HEK293 (cell line): ENCODE data around the gene PRH1.

ENCODE experiments used
- CTCF ChIA-PET: fragments of 350-600 bp; formaldehyde crosslinking; extraction: SDS; loops from one replicate; lab custom pipeline; 2021; ENCODE audit warnings: antibody characterized with exemption; lab: Yijun Ruan, JAX
- POLR2A ChIA-PET: fragments of 300-600 bp; formaldehyde crosslinking; extraction: SDS; loops from one replicate; lab custom pipeline; 2020; ENCODE audit warnings: antibody characterized with exemption, inconsistent platforms; lab: Yijun Ruan, JAX
- H3K27ac ChIP-seq: fragments of 200-500 bp; sonication (Bioruptor generic); 2 replicates; pipeline ENCODE4 v1.5.1; 2014; ENCODE audit warnings: low read depth, low read length, control low read depth, inconsistent platforms; ENCODE audit errors: extremely low read depth
- H3K36me3 ChIP-seq, 2 experiments: fragments of 200-500 bp in 1 of 2; sonication (Bioruptor generic) in 1 of 2; 1 replicate in 1 of 2; 2 replicates in 1 of 2; pipeline ENCODE4 v1.5.1; 2014 to 2017; ENCODE audit warnings: inconsistent platforms in 2 of 2, low read length in 2 of 2; ENCODE audit not compliant: control insufficient read depth in 2 of 2, insufficient read depth in 1 of 2
- H3K4me1 ChIP-seq: fragments of 200-500 bp; sonication (Bioruptor generic); 2 replicates; pipeline ENCODE4 v1.5.1; 2014; ENCODE audit warnings: mild to moderate bottlenecking, low read length, inconsistent platforms; ENCODE audit not compliant: control insufficient read depth, insufficient read depth
- H3K4me3 ChIP-seq: 2 replicates; pipeline ENCODE4 v1.5.1; 2011; ENCODE audit warnings: low read depth, mild to moderate bottlenecking, control low read depth, low read length, moderate library complexity
- H3K9me3 ChIP-seq: fragments of 200-500 bp; sonication (Bioruptor generic); 2 replicates; pipeline ENCODE4 v1.5.1; 2014; ENCODE audit warnings: low read depth, low read length, inconsistent platforms; ENCODE audit not compliant: control insufficient read depth, insufficient read depth
- IKZF3 ChIP-seq: fragments of 450-650 bp; IDR thresholded peaks from 2 replicates; pipeline ENCODE4 v1.5.0; 2018; ENCODE audit warnings: missing biosample characterization, mild to moderate bottlenecking, missing genetic modification characterization, moderate library complexity
- OSR2 ChIP-seq: fragments of 450-650 bp; formaldehyde crosslinking; IDR thresholded peaks from 2 replicates; pipeline ENCODE4 v1.5.1; 2016; ENCODE audit warnings: missing biosample characterization, missing genetic modification characterization
- ZBTB21 ChIP-seq: fragments of 450-650 bp; formaldehyde crosslinking; IDR thresholded peaks from 2 replicates; pipeline ENCODE4 v1.5.1; 2017; ENCODE audit warnings: missing biosample characterization, missing genetic modification characterization
- ZBTB7A ChIP-seq: fragments of 450-650 bp; formaldehyde crosslinking; IDR thresholded peaks from 2 replicates; pipeline ENCODE4 v1.5.1; 2016; ENCODE audit warnings: low read depth, missing biosample characterization, missing genetic modification characterization
- ZNF114 ChIP-seq: fragments of 450-650 bp; formaldehyde crosslinking; IDR thresholded peaks from 2 replicates; pipeline ENCODE4 v1.5.0; 2017; ENCODE audit warnings: missing biosample characterization, missing genetic modification characterization
- ZNF132 ChIP-seq: fragments of 450-650 bp; formaldehyde crosslinking; IDR thresholded peaks from 2 replicates; pipeline ENCODE4 v1.5.1; 2017; ENCODE audit warnings: missing biosample characterization, missing genetic modification characterization, borderline replicate concordance
- ZNF140 ChIP-seq: fragments of 450-650 bp; formaldehyde crosslinking; IDR thresholded peaks from 2 replicates; pipeline ENCODE4 v1.5.1; 2016; ENCODE audit warnings: missing biosample characterization, missing genetic modification characterization
- ZNF146 ChIP-seq: fragments of 450-650 bp; formaldehyde crosslinking; IDR thresholded peaks from 2 replicates; pipeline ENCODE4 v1.5.1; 2016; ENCODE audit warnings: missing biosample characterization, missing genetic modification characterization
- ZNF16 ChIP-seq: fragments of 450-650 bp; formaldehyde crosslinking; IDR thresholded peaks from 2 replicates; pipeline ENCODE4 v1.5.1; 2016; ENCODE audit warnings: low read depth, missing biosample characterization, missing genetic modification characterization
- ZNF266 ChIP-seq: fragments of 450-650 bp; formaldehyde crosslinking; IDR thresholded peaks from 2 replicates; pipeline ENCODE4 v1.5.1; 2016; ENCODE audit warnings: missing biosample characterization, missing genetic modification characterization, low read depth
- ZNF391 ChIP-seq: fragments of 450-650 bp; formaldehyde crosslinking; IDR thresholded peaks from 2 replicates; pipeline ENCODE4 v1.5.1; 2016; ENCODE audit warnings: low read depth, missing biosample characterization, missing genetic modification characterization, borderline replicate concordance
- ZNF394 ChIP-seq: fragments of 450-650 bp; formaldehyde crosslinking; IDR thresholded peaks from 2 replicates; pipeline ENCODE4 v1.5.1; 2016; ENCODE audit warnings: missing biosample characterization, missing genetic modification characterization, mild to moderate bottlenecking, moderate library complexity, borderline replicate concordance
- ZNF473 ChIP-seq: fragments of 450-650 bp; formaldehyde crosslinking; IDR thresholded peaks from 2 replicates; pipeline ENCODE4 v1.5.1; 2017; ENCODE audit warnings: missing biosample characterization, missing genetic modification characterization
- ZNF510 ChIP-seq: fragments of 450-650 bp; formaldehyde crosslinking; IDR thresholded peaks from 2 replicates; pipeline ENCODE4 v1.5.1; 2018; ENCODE audit warnings: mild to moderate bottlenecking, missing genetic modification characterization, missing biosample characterization; ENCODE audit not compliant: insufficient replicate concordance
- ZNF596 ChIP-seq: fragments of 450-650 bp; IDR thresholded peaks from 2 replicates; pipeline ENCODE4 v1.5.0; 2018; ENCODE audit warnings: missing biosample characterization, mild to moderate bottlenecking, missing genetic modification characterization, moderate library complexity
- ZNF777 ChIP-seq: fragments of 450-650 bp; formaldehyde crosslinking; IDR thresholded peaks from 2 replicates; pipeline ENCODE4 v1.5.1; 2017; ENCODE audit warnings: missing biosample characterization, missing genetic modification characterization, borderline replicate concordance
- ZNF792 ChIP-seq: fragments of 450-650 bp; formaldehyde crosslinking; IDR thresholded peaks from 2 replicates; pipeline ENCODE4 v1.5.1; 2016; ENCODE audit warnings: missing biosample characterization, missing genetic modification characterization
- TF ChIP-seq, protein P1 (sequence below): fragments of 450-650 bp; formaldehyde crosslinking; IDR thresholded peaks from 2 replicates; pipeline ENCODE4 v1.5.1; 2016; ENCODE audit warnings: missing biosample characterization, missing genetic modification characterization
- TF ChIP-seq, protein P2 (sequence below): fragments of 450-650 bp; formaldehyde crosslinking; IDR thresholded peaks from 2 replicates; pipeline ENCODE4 v1.5.1; 2016; ENCODE audit warnings: missing biosample characterization, missing genetic modification characterization, borderline replicate concordance
- TF ChIP-seq, protein P3 (sequence below): sonication (generic); formaldehyde crosslinking; IDR thresholded peaks from 2 replicates; pipeline ENCODE4 v1.8.1; 2022; ENCODE audit warnings: mild to moderate bottlenecking, moderate library complexity, missing genetic modification reagents
- TF ChIP-seq, protein P4 (sequence below): fragments of 450-650 bp; formaldehyde crosslinking; IDR thresholded peaks from 2 replicates; pipeline ENCODE4 v1.5.1; 2016; ENCODE audit warnings: missing biosample characterization, missing genetic modification characterization
- TF ChIP-seq, protein P5 (sequence below): fragments of 450-650 bp; formaldehyde crosslinking; IDR thresholded peaks from 2 replicates; pipeline ENCODE4 v1.5.1; 2016; ENCODE audit warnings: missing biosample characterization, missing genetic modification characterization
- TF ChIP-seq, protein P6 (sequence below): fragments of 450-650 bp; formaldehyde crosslinking; IDR thresholded peaks from 2 replicates; pipeline ENCODE4 v1.5.1; 2016; ENCODE audit warnings: missing biosample characterization, missing genetic modification characterization

Gene PRH1

DNA sequence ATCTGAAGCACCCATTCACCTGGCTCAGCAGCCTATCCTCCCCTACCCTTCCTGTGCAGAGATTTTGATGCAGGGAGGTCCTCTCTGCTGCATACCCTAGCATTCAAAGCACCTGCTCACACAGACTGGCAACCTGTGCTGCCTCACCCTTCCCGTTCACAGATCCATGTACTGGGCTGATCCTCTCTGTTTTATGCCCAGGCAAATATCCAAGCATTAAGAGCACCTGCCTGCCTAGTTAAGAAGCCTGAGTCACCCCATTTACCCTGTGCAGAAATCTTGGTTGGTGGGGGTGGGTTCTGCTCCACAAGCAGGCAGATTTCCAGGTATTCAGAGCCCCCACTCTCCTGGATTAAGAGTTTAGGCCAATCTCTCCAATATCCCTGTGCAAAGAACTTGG, 16.9 kb upstream of the PRH1 start:
- ChIA-PET POLR2A (no interaction called here), CTCF (interaction anchor here (0.5 to 0.7 kb wide), 2 partner anchors 347 to 1803 kb away, joined by 3 to 4 read pairs; no protein-coding TSS in a partner anchor)
- H3K4me1 ChIP-seq = no peaks in the 10 kb centered on the region
- H3K36me3 ChIP-seq = no peaks in the 10 kb centered on the region
- no peak overlapping the region for H3K27ac ChIP-seq
- no peak overlapping the region for H3K4me3 ChIP-seq
- no peaks in the 10 kb centered on the region for H3K9me3 ChIP-seq
- TF ChIP-seq ZNF140 (tag by site-specific recombination) = no peak
- TF ChIP-seq ZNF266 (tag by site-specific recombination) = no peak
- no peak for TF ChIP-seq ZNF792
- TF ChIP-seq ZBTB7A = no peak
- TF ChIP-seq ZNF473 (tag by site-specific recombination) = no peak
- no peak for TF ChIP-seq ZBTB21 (tag by site-specific recombination)
- no peak for TF ChIP-seq ZNF510 (tag by site-specific recombination)
- TF ChIP-seq, protein P1, sequence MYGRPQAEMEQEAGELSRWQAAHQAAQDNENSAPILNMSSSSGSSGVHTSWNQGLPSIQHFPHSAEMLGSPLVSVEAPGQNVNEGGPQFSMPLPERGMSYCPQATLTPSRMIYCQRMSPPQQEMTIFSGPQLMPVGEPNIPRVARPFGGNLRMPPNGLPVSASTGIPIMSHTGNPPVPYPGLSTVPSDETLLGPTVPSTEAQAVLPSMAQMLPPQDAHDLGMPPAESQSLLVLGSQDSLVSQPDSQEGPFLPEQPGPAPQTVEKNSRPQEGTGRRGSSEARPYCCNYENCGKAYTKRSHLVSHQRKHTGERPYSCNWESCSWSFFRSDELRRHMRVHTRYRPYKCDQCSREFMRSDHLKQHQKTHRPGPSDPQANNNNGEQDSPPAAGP (tag by site-specific recombination) = no peak
- TF ChIP-seq, protein P2, sequence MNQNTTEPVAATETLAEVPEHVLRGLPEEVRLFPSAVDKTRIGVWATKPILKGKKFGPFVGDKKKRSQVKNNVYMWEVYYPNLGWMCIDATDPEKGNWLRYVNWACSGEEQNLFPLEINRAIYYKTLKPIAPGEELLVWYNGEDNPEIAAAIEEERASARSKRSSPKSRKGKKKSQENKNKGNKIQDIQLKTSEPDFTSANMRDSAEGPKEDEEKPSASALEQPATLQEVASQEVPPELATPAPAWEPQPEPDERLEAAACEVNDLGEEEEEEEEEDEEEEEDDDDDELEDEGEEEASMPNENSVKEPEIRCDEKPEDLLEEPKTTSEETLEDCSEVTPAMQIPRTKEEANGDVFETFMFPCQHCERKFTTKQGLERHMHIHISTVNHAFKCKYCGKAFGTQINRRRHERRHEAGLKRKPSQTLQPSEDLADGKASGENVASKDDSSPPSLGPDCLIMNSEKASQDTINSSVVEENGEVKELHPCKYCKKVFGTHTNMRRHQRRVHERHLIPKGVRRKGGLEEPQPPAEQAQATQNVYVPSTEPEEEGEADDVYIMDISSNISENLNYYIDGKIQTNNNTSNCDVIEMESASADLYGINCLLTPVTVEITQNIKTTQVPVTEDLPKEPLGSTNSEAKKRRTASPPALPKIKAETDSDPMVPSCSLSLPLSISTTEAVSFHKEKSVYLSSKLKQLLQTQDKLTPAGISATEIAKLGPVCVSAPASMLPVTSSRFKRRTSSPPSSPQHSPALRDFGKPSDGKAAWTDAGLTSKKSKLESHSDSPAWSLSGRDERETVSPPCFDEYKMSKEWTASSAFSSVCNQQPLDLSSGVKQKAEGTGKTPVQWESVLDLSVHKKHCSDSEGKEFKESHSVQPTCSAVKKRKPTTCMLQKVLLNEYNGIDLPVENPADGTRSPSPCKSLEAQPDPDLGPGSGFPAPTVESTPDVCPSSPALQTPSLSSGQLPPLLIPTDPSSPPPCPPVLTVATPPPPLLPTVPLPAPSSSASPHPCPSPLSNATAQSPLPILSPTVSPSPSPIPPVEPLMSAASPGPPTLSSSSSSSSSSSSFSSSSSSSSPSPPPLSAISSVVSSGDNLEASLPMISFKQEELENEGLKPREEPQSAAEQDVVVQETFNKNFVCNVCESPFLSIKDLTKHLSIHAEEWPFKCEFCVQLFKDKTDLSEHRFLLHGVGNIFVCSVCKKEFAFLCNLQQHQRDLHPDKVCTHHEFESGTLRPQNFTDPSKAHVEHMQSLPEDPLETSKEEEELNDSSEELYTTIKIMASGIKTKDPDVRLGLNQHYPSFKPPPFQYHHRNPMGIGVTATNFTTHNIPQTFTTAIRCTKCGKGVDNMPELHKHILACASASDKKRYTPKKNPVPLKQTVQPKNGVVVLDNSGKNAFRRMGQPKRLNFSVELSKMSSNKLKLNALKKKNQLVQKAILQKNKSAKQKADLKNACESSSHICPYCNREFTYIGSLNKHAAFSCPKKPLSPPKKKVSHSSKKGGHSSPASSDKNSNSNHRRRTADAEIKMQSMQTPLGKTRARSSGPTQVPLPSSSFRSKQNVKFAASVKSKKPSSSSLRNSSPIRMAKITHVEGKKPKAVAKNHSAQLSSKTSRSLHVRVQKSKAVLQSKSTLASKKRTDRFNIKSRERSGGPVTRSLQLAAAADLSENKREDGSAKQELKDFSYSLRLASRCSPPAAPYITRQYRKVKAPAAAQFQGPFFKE (tag by site-specific recombination) = no peak
- no peak for TF ChIP-seq ZNF114 (tag by site-specific recombination)
- TF ChIP-seq ZNF391 (tag by site-specific recombination) = no peak
- TF ChIP-seq ZNF394 = no peak
- TF ChIP-seq, all 188 proteins: peak for 0

DNA sequence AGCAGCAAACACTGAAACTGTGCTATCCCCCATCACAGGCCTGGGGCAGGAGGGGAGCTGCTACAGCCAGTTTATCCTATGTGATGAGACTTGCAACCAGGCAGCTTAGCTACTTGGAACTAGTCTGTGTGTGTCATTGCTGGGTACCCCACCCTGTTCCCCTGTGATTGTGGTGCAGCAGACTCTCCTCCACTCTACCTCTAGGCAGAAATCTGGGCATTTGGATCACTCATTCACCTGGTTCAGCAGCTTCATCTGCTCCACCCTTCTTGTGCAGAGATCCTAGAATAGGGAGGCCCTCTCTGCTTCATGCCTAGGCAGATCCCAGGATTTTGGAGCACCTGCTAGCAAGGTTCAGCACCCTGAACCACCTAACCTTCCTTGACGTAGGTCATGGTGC, 16.5 kb upstream of the PRH1 start:
- ChIA-PET POLR2A (no interaction called here), CTCF (interaction anchor here (0.5 kb wide), 1 partner anchor 347 kb away, joined by 3 read pairs; no protein-coding TSS in a partner anchor)
- Histone ChIP-seq H3K4me3 (no peak overlapping the region), H3K36me3 (no peaks in the 10 kb centered on the region), H3K27ac (no peak overlapping the region), H3K9me3 (no peaks in the 10 kb centered on the region), H3K4me1 (no peaks in the 10 kb centered on the region)
- no peak for TF ChIP-seq ZNF777
- no peak for TF ChIP-seq OSR2
- no peak for TF ChIP-seq ZNF132
- TF ChIP-seq, protein P3, sequence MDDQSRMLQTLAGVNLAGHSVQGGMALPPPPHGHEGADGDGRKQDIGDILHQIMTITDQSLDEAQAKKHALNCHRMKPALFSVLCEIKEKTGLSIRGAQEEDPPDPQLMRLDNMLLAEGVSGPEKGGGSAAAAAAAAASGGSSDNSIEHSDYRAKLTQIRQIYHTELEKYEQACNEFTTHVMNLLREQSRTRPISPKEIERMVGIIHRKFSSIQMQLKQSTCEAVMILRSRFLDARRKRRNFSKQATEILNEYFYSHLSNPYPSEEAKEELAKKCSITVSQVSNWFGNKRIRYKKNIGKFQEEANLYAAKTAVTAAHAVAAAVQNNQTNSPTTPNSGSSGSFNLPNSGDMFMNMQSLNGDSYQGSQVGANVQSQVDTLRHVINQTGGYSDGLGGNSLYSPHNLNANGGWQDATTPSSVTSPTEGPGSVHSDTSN (CRISPR knock-in tag) = no peak
- no peak for TF ChIP-seq ZNF146 (tag by site-specific recombination)
- TF ChIP-seq, protein P4, sequence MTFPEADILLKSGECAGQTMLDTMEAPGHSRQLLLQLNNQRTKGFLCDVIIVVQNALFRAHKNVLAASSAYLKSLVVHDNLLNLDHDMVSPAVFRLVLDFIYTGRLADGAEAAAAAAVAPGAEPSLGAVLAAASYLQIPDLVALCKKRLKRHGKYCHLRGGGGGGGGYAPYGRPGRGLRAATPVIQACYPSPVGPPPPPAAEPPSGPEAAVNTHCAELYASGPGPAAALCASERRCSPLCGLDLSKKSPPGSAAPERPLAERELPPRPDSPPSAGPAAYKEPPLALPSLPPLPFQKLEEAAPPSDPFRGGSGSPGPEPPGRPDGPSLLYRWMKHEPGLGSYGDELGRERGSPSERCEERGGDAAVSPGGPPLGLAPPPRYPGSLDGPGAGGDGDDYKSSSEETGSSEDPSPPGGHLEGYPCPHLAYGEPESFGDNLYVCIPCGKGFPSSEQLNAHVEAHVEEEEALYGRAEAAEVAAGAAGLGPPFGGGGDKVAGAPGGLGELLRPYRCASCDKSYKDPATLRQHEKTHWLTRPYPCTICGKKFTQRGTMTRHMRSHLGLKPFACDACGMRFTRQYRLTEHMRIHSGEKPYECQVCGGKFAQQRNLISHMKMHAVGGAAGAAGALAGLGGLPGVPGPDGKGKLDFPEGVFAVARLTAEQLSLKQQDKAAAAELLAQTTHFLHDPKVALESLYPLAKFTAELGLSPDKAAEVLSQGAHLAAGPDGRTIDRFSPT (tag by site-specific recombination) = no peak
- TF ChIP-seq ZNF16 = no peak
- no peak for TF ChIP-seq ZNF596 (tag by site-specific recombination)
- TF ChIP-seq IKZF3 (tag by site-specific recombination) = no peak
- TF ChIP-seq, protein P5, sequence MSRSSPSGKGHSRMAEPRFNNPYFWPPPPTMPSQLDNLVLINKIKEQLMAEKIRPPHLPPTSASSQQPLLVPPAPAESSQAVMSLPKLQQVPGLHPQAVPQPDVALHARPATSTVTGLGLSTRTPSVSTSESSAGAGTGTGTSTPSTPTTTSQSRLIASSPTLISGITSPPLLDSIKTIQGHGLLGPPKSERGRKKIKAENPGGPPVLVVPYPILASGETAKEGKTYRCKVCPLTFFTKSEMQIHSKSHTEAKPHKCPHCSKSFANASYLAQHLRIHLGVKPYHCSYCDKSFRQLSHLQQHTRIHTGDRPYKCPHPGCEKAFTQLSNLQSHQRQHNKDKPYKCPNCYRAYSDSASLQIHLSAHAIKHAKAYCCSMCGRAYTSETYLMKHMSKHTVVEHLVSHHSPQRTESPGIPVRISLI (tag by site-specific recombination) = no peak
- TF ChIP-seq, protein P6, sequence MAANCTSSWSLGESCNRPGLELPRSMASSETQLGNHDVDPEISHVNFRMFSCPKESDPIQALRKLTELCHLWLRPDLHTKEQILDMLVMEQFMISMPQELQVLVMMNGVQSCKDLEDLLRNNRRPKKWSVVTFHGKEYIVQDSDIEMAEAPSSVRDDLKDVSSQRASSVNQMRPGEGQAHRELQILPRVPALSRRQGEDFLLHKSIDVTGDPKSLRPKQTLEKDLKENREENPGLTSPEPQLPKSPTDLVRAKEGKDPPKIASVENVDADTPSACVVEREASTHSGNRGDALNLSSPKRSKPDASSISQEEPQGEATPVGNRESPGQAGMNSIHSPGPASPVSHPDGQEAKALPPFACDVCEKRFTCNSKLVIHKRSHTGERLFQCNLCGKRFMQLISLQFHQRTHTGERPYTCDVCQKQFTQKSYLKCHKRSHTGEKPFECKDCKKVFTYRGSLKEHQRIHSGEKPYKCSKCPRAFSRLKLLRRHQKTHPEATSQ = no peak
